Measurements from ENCODE around the gene DENND4A.
A peak's percentile ranks its signal among the peaks of the same experiment; 100 is the strongest.

The DENND4A gene

GRCh38 chr15:65792138-65792987 is at the start of gene DENND4A:
TSS of gene DENND4A (minus strand) at chr15:65792293. CDS start at chr15:65756450, 35,843 bp downstream.
- peak; percentile 99 for DNase-seq

DNA sequence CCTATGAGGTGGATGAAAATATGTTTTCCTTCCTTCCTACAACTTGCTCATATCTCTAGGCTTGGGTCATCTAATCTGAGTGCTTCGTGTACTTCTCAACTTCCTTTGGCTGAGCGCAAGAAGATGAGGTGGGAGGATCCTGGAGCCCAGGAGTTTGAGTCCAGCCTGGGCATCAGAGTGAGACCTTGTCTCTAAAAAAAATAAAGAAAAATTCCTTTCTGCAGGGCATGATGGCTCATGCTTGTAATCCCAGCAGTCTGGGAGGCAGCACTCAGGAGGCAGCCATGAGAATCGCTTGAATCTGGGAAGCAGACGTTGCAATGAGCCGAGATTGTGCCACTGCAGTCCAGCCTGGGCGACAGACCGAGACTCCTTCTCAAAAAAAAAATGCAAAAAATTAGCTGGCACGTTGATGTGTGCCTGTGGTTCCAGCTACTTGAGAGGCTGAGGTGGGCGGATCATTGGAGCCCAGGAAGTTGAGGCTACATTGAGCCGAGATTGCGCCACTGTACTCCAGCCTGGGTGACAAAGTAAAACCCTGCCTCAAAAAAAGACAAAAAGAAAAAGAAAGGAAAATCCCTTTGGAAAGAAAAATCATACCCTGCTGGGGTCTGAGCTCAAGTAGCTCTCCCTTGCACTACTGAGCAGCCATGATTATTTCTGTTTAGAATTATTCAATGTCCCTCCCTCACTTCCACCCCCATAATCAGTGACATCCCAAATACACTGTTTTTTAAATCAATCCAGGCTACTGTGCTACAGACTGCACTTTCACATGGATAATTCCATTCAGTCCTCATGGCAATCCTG is 49.2 kb upstream of the DENND4A start:
- DNase-seq = no peak

GRCh38 chr15:65839985-65840384 is 47.9 kb upstream of the DENND4A start:
- DNase-seq = no peak

DNA sequence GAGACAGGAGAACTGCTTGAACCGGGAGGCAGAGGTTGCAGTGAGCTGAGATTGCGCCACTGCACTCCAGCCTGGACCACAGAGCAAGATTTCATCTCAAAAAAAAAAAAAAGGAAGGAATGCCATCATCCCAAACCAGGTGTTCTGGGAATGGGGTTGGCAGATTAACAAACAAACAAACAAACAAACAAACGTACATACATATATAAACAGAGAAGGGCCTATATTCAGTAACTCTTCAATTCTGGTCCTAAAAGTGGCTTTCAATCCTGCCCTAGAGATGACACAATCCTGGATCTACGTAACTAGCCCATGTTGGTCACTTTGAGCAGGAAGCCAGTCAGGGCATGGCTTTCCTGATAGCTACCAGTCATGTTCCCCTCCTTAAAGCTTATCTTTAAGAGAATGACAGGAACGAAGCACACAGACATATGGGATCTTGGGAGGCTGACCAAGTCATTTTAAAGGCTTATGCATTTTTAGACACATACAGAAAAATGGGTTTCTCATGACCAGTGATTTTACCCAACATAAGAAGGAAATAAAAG is 47.3 kb upstream of the DENND4A start:
- DNase-seq = no peak

GRCh38 chr15:65837301-65838294 is 45.5 kb upstream of the DENND4A start:
- no peak for DNase-seq

GRCh38 chr15:65836665-65837064 is 44.6 kb upstream of the DENND4A start:
- DNase-seq = no peak

- DNase-seq = peak; percentile 62 to 66
Measured at GRCh38 chr15:65835447-65835846, 43.4 kb upstream of the DENND4A start.

GRCh38 chr15:65834603-65835282 is 42.6 kb upstream of the DENND4A start:
- no peak for DNase-seq

DNA sequence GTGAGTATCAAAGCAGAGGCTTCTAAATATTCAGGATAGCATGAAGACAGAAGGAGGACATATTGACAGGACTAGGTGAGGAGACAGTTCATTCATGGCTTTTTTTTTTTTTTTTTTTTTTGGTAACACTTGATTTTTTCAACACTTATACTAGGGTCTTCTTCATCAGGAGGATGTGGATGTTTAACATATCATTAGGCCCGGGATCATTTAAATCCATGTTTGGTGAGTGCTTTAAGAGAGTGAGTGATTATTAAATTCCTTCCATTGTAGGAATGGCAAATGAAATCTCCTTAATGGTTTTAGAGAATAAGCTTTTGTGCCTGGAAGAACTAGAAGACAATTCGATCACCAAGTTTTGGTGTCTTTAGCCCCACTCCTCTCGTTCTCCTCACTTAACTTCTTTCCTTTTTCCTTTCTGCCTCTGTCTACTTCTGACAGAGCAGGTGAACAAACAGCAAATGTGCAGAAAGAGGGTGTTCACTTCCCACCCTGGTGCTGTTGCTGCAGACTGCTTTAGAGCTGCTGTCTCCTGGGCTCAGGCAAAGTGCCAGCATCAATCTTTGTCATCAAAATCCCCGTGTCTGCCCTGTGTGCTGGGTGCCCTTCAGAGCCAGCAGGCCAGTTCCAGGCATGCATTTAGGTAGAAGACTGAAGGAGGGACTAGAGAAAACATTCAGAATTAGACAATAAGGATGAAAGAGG is 41.6 kb upstream of the DENND4A start:
- peak; percentile 93 to 96 for DNase-seq

GRCh38 chr15:65832549-65833364 is 40.7 kb upstream of the DENND4A start:
- peak; percentile 100 for DNase-seq

GRCh38 chr15:65829130-65829764 is 37.2 kb upstream of the DENND4A start:
- DNase-seq = peak in 1 of 2 experiments; percentile 23

GRCh38 chr15:65828585-65828984 is 36.5 kb upstream of the DENND4A start:
- DNase-seq = no peak

GRCh38 chr15:65827065-65827464 is 35.0 kb upstream of the DENND4A start:
- no peak for DNase-seq

DNA sequence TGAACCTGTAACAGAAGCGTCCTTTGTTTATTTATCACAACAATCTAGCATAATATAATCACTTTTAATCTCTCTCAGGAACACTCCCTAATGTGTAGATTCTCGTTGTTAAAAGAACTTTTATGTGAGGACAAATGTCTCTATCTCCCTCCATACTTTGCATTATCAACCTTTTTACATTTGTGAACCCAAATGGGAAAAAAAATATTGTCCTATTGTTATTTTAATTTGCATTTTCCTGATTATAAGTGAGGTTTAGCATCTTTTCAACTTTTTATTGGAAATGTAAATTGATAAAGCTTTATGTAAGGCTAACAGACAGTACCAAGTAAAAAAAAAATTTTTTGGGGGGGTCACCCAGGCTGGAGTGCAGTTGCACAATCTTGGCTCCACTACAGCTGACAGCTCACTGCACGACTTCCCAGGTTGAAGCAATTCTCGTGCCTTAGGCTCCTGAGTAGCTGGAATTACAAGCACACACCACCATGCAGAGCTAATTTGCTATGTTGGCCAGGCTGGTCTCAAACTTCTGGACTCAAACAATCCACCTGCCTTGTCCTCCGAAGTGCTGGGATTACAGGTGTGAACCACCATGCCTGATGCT is 33.0 kb upstream of the DENND4A start:
- no peak for DNase-seq

DNA sequence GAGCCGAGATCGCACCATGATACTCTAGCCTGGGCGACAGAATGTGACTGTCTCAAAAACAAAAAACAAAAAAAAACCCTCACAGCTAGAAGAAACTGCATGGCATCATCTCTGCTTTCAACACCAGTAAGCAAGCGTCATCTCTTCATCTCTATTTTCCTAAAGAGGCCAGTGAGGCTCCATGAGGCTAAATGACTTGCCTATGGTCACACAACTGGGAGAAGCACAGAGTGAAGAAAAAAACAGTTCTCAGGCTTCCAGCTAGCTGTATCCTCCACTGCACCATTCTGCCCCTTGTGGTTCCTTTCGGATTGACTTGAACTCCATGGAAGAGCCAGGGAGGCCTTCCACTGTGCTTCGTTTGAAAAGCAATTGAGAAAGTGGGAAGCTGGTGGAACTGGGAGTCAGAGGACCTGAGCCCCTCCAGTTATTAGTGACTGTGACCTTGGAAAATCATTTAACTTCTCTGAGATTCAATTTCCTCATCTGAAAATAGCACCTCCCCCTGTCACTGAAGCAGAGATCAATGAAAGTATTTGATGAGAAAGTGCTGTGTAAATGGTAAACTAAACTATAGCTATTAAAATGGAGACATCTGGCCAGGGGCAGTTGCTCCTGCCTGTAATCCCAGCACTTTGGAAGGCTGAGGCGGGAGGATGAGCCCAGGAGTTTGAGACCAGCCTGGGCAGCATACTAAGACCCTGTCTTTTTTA is 32.1 kb upstream of the DENND4A start:
- peak; percentile 85 to 93 for DNase-seq

DNA sequence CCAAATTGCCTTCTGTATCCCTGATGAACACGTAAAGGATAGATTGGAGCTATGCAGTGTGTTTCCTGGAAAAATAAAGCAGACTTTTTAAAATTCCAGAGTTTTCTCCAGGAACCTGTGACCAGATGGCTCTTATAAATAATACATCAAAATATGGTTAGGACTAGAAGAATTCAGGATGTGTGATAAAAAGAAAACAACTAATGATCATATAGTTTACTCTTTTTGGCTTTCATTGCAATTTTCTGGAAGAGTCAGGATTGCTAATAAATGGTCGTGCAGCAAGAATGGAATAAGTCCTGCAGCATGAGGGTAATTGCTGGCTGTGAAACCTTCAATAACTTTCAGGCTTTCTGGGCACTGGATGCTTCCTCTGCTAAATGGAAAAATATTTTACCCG is 30.2 kb upstream of the DENND4A start:
- no peak for DNase-seq

- no peak for DNase-seq
Measured at GRCh38 chr15:65821070-65821469, 29.0 kb upstream of the DENND4A start.

GRCh38 chr15:65819563-65819960 is 27.5 kb upstream of the DENND4A start:
- DNase-seq = no peak

Measured in SHP77 (cell line).